ENCODE measurements around the gene ZC2HC1B. TPM values are rescaled to one million over a fixed set of nuclear protein-coding genes. Genes with fewer than 3 reads are reported as not detected.

ZC2HC1B gene
- total and polyA plus RNA-seq, 9 of the 15 experiments (the other 6 are each of a cell fraction or from before 2014, with no cell fraction given): not detected

DNA sequence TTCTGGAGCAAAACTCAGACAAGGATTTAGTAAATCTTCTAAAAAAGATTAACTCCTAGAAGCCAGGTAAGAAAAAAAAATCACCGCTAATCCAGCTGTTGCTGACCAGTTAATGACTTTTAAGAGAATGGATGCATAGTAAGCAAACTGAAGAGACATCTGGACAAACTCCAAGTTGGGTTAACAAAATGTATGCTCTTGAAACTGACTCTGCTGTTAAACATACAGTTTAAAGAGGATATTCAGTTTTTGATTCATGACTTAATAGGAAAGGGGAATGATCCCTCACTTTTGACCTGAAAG lies 73.3 kb downstream of the ZC2HC1B start:
- Histone ChIP-seq H3K27me3 (ENCODE audit: control insufficient read depth in 2 of 2, insufficient read depth in 2 of 2, low read length in 2 of 2) (peaks cover 0 to 7% of the 10 kb centered on the region in 2 experiments; a peak in 1 of 5 replicates), H2AFZ (ENCODE audit: low read depth, low read length) (no peak overlapping the region), H3K9me1 (ENCODE audit: control insufficient read depth, insufficient read depth, low read length) (no peaks in the 10 kb centered on the region), H3K4me2 (ENCODE audit: insufficient read depth, low read length) (no peak overlapping the region), H3K9ac (ENCODE audit: insufficient read depth in 1 of 2, low read depth in 2 of 2, low read length in 2 of 2) (no peak overlapping the region), H3K27ac (ENCODE audit: extremely low read depth, low read depth, low read length) (no peak overlapping the region), H3K79me2 (ENCODE audit: control insufficient read depth, insufficient read depth, low read length) (no peaks in the 10 kb centered on the region), H3K9me3 (replicated peaks; ENCODE audit: control insufficient read depth, insufficient read depth, low read depth, low read length) (no peaks in the 10 kb centered on the region), H4K20me1 (replicated peaks; ENCODE audit: control insufficient read depth, insufficient read depth, low read length) (no peaks in the 10 kb centered on the region), H3K4me1 (replicated peaks in 1 of 2; ENCODE audit: control insufficient read depth in 2 of 2, insufficient read depth in 2 of 2, low read length in 2 of 2) (no peaks in the 10 kb centered on the region; a peak in 1 of 5 replicates), H3K36me3 (ENCODE audit: control insufficient read depth, insufficient read depth, low read length) (no peaks in the 10 kb centered on the region), H3K4me3 (no peak overlapping the region)
- intact Hi-C loops (cut with micrococcal nuclease) (no loop called here), in situ Hi-C loops (cut with MboI) (no loop called here)
- TF ChIP-seq, protein P1, sequence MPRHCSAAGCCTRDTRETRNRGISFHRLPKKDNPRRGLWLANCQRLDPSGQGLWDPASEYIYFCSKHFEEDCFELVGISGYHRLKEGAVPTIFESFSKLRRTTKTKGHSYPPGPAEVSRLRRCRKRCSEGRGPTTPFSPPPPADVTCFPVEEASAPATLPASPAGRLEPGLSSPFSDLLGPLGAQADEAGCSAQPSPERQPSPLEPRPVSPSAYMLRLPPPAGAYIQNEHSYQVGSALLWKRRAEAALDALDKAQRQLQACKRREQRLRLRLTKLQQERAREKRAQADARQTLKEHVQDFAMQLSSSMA (CRISPR knock-in tag; IDR thresholded peaks at IDR 0.05): no peak
- TF ChIP-seq FUS (optimal IDR thresholded peaks at IDR 0.05; ENCODE audit: low read depth, low read length) (no peak), ZNF668 (CRISPR knock-in tag; IDR thresholded peaks at IDR 0.05) (no peak), RBM25 (IDR thresholded peaks at IDR 0.05; ENCODE audit: low read depth, low read length, severe bottlenecking) (no peak), ZNF445 (CRISPR knock-in tag; IDR thresholded peaks at IDR 0.05; ENCODE audit: low read depth) (no peak), HDAC8 (tag; IDR thresholded peaks at IDR 0.05) (no peak), MTA2 (IDR thresholded peaks at IDR 0.05; ENCODE audit: low read depth) (no peak)
- TF ChIP-seq, protein P2, sequence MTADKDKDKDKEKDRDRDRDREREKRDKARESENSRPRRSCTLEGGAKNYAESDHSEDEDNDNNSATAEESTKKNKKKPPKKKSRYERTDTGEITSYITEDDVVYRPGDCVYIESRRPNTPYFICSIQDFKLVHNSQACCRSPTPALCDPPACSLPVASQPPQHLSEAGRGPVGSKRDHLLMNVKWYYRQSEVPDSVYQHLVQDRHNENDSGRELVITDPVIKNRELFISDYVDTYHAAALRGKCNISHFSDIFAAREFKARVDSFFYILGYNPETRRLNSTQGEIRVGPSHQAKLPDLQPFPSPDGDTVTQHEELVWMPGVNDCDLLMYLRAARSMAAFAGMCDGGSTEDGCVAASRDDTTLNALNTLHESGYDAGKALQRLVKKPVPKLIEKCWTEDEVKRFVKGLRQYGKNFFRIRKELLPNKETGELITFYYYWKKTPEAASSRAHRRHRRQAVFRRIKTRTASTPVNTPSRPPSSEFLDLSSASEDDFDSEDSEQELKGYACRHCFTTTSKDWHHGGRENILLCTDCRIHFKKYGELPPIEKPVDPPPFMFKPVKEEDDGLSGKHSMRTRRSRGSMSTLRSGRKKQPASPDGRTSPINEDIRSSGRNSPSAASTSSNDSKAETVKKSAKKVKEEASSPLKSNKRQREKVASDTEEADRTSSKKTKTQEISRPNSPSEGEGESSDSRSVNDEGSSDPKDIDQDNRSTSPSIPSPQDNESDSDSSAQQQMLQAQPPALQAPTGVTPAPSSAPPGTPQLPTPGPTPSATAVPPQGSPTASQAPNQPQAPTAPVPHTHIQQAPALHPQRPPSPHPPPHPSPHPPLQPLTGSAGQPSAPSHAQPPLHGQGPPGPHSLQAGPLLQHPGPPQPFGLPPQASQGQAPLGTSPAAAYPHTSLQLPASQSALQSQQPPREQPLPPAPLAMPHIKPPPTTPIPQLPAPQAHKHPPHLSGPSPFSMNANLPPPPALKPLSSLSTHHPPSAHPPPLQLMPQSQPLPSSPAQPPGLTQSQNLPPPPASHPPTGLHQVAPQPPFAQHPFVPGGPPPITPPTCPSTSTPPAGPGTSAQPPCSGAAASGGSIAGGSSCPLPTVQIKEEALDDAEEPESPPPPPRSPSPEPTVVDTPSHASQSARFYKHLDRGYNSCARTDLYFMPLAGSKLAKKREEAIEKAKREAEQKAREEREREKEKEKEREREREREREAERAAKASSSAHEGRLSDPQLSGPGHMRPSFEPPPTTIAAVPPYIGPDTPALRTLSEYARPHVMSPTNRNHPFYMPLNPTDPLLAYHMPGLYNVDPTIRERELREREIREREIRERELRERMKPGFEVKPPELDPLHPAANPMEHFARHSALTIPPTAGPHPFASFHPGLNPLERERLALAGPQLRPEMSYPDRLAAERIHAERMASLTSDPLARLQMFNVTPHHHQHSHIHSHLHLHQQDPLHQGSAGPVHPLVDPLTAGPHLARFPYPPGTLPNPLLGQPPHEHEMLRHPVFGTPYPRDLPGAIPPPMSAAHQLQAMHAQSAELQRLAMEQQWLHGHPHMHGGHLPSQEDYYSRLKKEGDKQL (CRISPR knock-in tag; IDR thresholded peaks at IDR 0.05; ENCODE audit: borderline replicate concordance): no peak
- TF ChIP-seq, protein P3, sequence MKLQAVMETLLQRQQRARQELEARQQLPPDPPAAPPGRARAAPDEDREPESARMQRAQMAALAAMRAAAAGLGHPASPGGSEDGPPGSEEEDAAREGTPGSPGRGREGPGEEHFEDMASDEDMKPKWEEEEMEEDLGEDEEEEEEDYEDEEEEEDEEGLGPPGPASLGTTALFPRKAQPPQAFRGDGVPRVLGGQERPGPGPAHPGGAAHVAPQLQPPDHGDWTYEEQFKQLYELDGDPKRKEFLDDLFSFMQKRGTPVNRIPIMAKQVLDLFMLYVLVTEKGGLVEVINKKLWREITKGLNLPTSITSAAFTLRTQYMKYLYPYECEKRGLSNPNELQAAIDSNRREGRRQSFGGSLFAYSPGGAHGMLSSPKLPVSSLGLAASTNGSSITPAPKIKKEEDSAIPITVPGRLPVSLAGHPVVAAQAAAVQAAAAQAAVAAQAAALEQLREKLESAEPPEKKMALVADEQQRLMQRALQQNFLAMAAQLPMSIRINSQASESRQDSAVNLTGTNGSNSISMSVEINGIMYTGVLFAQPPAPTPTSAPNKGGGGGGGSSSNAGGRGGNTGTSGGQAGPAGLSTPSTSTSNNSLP (IDR thresholded peaks at IDR 0.05; ENCODE audit: borderline replicate concordance, low read depth, low read length): no peak
- WGBS (ENCODE audit: insufficient coverage, low coverage, missing lambda C conversion rate): 24% methylated on average over 1 of the region's 1 CpG
- DNase-seq (ENCODE audit: extremely low read depth in 1 of 4, low spot score in 3 of 4): no peak
- ChIA-PET CTCF (ENCODE audit: low intra/inter-chr PET ratio) (interaction anchor here (1.1 to 5.2 kb wide), 2 partner anchors 75 to 279 kb away, joined by 3 to 31 read pairs; no protein-coding TSS in a partner anchor), POLR2A (interaction anchor here (0.8 kb wide), 1 partner anchor 8 kb away, joined by 4 read pairs; no protein-coding TSS in a partner anchor)
- no peak for ATAC-seq
- no peak for FAIRE-seq
- BruUV-seq (replicated peaks): no TSS peak

Data from K562 (cell line).